ENCODE results near the gene KRT23.
"Not testable (repeated sequence)": the region's sequence is repeated elsewhere in the genome, so short reads cannot be mapped to it uniquely, and the experiment has no call there.

The KRT23 gene

DNA sequence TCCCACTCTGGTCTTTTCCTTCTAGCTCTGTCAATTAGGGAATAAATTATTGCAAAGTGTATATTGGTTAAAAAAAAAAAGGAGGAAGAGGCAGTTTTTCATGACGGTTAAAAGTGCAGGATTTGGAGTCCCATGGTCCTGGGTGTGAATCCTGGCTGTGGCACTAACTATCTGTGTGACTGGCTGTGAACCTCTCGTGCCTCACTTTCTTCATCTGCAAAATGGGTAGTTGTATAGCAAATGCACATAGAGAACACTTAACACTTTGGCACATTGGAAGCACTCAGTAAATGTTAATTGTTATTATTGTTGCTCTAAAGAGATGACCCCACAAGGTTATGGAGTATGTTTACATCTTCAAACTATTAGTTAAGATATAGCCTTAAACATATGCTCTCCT lies 10.5 kb upstream of the KRT23 start:
- no peak for DNase-seq

DNA sequence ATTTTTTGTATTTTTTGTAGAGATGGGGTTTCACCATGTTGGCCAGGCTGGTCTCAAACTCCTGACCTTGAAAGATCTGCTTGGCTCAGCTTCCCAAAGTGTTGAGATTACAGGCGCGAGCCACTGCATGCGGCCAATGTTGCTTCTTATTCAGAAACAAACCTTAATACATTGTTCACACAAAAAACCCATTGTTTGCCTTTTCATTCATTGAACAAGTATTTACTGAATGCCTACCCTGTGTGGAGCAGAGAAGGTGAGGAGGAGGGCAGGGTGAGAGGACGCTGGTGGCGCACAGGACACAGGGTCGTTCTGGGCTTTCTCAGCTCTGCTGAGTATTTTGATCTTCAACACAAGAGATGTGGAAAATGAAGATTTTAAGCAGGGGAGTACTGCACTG lies 8.0 kb upstream of the KRT23 start:
- no peak for DNase-seq

DNA sequence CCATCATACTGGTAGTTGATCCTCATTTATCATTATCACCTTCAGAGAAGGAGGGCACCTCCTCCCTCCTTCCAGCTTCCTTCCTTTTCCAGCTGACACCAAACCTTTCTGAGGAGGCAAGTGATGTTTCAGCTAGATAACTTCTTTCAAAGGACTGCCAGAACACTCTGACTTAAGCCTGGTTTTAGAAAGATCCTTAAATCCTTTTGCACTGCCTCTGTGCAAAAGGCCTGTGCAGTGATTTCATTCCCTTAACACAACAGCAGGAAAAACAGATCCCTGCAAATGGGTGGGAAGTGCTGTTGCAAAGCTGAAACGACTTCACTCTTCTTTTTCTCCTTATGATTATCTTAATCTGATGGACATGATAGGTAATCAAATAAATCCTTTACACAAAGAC lies 7.1 kb upstream of the KRT23 start:
- no peak for DNase-seq

DNA sequence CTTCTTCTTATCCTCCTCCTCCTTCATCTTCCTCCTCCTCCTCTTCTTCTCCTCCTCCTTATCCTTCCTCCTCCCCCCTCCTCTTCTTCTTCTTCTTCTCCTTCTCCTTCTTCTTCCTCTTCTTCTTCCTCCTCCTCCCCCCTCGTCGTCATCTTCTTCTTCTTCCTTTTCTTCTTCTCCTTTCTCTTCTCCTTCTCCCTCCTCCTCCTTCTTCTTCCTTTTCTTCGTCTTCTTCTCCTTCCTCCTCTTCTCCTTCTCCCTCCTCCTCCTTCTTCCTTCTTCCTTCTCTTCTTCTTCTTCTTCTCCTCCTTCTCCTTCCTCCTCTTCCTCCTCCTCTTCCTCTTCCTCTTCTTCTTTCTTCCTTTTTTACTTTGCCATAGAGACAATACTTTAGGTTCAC lies 5.1 kb upstream of the KRT23 start:
- no peak for DNase-seq

DNA sequence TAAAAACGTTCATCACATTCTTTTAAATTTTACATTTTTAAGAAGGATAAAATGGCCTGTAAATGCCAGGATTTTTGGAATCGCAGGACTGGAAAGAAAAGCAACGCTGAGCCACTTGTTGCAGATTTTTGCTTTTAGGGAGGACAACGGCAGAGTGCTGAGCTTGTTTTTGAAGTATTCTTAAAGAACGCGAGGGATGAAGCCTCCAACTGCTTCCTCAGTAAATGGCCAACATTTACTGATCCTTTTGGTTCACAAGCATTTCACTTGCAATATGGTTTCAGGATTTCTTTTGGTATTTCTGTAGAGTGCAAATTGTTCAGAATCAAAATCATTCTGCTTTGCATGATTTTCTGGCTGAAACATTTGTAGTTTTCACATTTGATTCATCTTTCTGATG lies 2.8 kb upstream of the KRT23 start:
- no peak for DNase-seq

DNA sequence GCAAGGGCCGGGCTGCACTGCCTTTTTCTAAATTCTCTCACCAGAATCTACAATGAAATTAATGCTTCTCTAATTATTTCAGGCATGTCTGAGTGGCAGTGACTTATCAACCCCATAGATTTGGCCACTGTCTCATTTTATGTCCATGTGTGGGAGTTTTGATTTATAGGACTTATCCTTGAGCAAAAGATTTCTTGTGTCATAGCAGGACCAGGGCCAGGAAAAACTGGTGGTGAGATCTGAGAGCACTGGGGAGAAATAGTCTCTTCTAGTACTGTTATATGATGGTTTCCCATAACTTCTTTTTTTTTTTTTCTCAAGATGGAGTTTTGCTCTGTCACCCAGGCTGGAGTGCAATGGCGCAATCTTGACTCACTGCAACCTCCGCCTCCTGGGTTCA lies 1.5 kb upstream of the KRT23 start:
- no peak for DNase-seq

DNA sequence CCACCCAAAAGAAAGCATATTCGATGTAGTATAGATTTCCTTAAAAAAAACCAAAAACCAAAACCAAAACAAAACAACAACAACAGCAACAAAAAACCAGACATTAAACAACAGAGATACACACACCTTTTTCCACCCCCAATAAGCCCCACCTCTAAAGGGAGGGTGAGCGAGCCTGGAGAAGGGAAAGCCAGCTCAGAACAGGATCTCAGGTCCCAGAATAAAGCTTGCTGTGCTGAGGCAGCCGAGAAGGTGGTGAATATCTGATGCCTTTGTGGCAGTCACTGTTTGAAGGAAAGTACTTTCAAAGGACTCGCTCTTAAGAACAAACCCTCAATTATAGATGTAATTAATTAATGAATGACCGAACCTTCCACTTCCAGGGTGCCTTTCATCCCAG lies 470 bp downstream of the KRT23 start:
- no peak for DNase-seq

DNA sequence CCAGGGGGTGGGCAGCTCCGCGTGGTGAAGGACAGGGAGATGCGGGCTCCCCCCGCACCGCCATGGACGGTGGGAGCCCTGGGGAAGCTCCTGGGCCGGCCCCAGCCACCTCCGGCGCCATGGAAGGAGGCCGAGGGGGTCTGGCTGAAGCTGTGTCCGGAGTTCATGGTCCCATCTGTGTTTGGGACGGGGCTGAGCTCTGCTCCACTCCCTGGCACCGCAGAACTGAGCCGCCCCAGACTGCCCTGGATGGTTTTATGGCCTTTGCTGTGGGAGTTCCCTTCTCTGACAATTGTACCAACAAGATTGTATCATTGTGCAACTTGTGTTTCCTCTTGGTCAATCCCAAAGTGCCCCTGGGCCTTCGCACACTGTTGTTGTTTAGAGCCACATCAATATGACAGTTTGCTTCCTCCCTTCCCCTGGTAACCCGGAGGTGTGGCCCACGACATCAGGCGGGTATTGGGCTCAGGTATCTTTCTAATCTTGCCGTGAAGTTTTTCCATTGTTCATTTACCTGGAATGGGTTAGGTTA lies 942 bp downstream of the KRT23 start:
- DNase-seq: no peak

DNA sequence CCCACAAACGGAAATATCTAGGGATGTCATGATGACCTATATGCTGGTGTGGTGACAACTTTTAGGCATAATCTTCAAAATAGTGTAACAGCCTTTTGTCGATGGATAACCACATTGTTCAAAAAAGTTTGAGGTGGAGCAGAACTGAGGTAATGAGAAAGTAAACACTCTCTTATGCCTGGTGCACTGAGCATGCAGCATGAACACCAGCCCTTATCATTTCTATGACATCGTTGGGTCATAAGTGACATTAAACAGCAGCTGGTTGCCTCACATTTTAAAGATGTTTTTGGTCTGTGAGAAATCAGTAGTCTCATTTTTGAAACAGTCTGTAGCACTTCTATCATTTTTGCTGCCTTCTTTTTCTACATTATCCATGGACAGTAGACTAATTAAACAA lies 1.8 kb downstream of the KRT23 start:
- no peak for DNase-seq

DNA sequence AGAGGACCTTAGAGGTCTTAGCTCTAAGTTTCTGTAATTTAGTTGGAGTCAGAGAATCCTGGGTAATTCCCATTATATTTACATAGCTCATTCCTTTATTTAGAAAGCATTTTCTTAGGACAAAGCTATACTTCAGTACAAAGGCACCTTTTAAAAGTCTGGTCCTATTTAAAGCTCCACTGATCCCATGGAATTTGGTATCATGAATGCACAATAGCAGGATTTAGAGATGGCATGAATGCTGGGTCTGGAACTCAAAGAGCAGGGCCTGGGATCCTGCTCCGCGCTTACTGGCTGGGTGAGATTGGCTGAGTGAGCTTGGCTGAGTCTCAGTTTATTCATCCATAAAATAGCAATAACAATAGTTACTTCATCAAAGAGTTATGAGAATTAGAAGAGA lies 4.8 kb downstream of the KRT23 start:
- no peak for DNase-seq

DNA sequence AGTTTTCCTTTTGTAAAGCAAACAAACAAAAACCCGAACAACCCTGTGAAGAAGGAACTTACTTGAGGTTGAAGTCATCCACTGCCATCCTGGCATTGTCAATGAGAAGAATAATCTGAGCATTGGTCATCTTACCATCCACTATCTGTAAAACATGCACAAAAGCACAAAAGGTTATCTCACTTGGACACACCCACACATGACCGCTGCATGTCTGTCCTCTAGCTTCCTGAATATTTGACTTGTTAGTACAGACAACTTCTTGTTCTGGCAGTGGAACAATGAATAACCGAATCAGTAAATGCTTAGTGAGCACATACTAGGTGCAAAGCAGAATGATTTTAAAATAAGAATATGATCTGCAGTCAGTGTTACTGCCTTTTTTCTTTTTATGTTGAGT lies 6.1 kb downstream of the KRT23 start:
- DNase-seq: no peak

DNA sequence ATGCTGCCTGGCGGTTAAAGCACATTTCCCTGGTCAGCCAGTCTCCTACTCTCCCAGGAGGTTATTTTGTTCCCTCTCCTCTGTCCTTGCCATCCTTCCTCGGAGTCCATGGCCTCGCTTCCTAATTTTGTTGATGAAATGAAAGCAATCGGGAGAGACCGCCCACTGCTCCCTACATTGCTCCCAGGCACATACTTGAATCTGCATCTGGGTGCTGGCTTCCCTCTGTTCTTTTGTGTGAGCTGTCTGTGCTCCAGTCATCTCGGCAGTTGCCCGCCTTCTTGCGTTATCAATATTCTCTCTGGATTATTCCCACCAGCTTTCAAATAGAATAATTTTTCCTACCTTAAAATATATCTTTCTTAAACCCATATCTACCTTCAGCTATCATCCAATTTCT lies 11.1 kb downstream of the KRT23 start:
- no peak for DNase-seq

DNA sequence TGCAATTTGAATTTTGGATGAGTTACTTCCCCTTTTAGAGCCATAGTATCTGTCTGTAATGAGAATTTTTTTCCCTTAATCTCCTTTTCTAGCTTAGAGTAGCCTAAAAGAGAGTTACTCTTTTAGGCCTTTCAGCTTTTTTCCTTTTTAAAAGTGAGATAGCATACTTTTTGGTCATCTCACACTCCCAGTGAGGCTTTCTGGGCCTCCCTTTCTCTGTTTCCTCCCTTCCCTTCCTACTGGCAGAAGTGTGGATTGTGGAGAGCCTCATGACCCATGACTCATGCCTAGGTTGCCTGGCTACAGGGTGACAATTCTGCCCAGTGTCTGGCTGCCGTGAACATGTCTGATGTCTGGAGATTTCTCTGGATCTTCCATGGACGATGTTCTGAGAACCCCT lies 15.2 kb downstream of the KRT23 start:
- no peak for DNase-seq

DNA sequence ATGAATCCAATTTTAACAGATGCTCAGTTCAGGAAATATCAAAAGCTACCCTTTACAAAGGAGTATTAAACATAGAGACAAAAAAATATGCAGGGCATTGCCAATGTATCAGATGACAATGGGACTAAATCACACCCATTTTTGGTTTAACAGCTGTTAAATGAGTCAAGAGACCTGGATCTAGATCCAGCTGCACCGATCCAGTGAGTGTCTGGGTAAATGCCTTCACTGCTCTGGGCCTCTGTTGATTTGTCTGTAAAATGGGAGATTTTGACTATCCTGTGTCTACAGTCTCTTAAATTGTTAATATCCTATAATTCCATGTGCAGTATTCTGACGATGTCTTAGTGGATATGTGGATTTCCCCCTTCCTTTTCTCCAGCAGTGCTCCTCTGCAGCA lies 16.4 kb downstream of the KRT23 start:
- no peak for DNase-seq

DNA sequence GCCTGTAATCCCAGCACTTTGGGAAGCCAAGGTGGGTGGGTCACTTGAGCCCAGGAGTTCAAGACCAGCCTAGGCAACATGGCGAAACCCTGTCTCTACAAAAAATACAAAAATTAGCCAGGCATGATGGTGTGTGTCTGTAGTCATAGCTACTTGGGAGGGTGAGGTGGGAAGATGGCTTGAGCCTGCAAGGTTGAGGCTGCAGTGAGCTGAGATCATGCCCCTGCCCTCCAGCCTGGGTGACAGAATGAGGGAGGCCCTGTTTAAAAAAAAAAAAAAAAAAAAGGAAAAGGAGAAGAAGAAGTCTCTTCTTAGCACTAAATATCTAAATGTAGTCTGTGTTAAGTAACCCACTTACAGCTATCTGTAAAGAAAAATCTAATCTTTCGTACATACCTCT lies 20.3 kb downstream of the KRT23 start:
- not testable (repeated sequence) for DNase-seq

DNA sequence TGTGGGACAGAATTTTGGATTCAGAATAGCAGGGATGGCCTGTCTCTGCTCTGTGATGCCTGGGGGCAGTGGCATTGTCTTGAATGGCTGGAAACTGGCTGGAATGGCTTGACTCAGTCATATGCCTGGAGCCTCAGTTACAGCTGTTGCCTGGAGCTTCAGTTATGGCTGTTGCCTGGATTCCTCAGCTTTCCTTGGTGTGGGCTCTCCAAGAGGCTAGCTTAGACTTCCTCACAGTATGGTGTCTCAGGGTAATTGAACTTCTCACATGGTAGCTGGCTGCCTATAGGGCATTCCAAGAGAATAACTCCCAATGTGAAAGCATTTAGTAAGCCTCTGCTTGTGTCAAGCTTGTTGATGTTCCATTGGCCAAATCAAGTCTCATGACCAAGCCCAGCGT lies 21.1 kb downstream of the KRT23 start:
- no peak for DNase-seq

DNA sequence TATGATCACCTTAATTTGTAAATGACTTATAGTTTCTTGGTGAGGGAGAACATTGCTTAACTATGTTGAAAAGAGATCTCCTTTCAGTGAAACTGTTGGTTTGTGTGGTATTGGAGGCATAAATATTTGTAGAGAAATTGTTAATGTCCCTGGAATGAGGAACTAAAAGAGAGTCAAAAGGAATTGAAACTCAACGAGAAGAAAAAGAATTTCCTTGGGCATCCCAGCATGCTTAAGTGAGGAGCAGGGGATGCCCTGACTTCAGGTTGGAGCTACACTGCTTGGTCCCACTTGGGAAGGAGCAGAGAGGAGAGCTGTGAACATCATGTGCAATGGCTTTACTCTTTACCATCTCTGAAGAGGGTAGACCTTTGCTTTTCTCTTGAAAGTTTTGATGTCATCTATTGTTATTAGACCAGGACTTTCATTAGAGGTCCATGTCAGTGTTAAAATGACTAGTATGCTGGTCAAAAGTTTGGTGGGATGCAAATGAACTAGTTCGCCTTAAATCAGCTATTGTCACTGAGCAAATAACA lies 21.7 kb downstream of the KRT23 start:
- no peak for DNase-seq

DNA sequence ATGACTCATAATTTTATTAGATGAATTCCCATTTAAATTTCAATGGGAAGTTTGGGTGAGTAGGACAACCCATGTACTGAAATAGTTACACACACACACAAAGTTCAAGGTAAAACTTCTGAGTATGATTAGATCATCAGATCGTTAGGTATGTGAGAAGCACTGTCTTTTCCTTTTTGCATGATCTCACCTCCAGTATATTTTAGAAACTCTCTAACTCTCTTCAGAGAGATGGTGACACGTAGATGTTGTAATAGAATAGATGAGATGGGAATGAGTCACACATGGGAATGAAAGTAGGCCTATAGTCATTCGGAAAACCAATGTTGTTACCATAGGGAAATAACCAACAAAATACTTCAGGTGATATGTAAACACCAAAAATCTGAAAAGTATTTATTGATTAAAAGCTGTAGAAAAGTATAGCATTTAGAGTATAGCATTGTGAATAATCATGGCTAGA lies 22.2 kb downstream of the KRT23 start:
- no peak for DNase-seq

DNA sequence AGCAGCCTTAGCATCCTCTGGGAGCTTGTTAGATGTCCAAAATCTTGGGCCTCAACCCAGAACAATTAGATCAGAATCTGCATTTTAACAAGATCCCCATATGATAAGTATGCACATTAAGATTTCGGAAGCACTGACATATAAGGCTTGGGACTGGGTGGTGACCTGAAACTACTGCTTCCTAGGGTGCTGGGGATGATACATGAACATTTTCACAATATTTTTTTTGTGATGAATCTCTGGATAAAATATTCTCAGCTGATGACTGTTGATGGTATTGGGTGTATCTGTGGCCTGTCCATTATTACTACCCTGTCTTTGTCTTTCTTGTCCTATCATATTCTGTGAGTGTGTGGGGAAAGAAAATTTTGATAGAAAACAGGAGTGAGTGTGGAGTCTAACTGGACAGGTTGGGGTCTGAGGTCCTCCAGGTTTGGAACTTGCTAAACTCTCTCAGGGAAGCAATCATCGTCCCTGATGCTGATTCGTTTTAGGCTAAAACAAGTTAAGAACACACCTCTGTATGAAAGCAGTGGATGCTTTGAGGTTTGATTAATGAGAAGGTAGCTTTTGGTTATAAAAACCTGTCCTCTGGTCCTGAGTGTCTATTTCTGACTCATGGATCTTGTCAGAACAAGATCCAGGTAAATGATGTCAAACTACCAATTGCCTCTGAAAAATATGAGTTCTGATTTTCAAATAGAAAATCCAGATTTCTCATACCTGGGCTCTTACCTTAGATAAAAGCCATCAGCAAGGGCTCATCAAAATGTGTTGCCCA lies 23.2 kb downstream of the KRT23 start:
- DNase-seq: no peak

DNA sequence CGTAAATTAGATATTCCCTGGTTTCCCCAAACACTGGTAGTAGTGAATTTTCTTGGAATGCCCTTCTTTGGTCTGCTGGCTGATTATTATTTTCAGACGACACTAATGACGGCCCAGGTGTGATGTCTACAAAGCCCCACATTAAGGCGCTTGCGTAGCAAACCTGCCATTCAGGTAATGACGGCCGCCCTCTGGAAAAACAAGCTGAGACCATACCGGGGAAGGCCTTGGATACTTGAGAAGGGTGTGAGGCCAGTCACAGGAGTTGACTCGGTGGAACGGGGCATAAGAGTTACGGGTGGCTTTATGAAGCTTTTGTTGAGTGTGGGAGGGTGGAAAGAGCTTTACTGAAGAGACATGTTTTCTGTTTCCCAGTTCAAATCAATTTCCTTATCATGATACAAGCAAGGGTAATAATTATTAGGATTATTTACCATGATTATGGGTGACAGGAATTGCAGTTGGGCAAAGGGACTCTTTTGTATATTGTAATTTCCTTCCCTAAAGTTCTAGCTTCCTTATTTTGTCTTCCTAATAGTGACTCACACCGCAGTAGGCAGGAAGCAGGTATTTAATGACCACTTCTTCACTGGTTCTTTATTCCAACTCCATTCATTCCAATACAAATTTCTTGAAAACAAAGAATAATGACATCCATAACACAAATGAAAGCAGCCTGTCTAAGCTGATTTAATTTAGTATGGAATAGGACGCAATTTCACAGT lies 24.8 kb downstream of the KRT23 start:
- no peak for DNase-seq

DNA sequence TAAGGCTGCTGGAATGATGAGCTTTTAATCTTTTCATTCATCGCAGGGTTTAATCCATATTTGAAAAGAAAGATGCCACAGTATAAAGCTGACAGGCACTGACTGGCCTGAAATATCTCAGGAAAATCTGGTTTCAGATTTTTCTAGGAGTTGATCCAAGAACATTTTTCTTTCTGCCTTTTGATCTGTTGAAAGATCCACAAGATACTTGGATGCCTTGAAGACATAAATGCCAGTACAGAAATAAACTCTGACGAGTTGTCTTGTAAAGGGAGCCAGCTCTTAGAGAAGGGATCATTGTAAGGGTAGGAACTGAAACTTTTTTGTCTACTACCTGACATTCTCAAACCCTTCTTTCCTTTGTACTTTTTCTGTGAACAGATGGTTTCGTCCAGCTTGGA lies 27.0 kb downstream of the KRT23 start:
- DNase-seq: no peak

DNA sequence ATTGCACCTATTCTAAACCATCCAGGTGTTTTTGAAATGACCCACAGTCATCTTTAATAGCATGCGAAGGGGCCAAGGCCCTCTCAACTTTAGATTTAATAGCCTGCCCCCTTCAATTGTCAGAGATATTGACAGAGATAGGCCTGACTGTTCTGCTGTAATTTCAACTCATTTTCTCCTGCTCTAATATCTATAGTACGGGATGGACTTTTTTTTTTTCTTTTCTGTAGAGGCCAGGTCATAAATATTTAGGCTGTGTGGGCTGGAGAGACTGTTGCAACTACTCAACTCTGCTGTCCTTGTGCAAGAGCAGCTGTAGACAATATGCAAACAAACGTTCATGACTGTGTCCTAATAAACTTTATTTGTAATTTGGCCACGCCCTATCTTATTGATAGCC lies 27.7 kb downstream of the KRT23 start:
- no peak for DNase-seq

DNA sequence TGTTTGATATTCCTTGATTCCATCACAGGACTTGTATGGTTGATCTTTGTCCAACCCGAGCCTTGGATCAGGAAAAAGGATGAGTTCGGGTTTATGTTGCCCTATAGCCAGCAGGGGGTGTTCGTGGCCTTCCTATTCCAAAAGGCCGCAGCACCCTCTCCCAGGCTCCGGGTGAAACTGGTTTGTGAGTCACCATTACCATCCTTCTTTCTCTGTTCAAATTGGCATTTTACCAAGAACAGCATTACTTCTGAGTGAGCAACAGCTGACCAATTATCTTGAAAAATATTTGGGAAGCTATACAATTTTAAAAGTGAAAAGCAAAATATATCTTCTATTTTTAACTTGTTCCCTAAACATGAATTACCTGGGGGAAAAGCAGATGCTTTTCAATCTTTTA lies 28.1 kb downstream of the KRT23 start:
- peak; percentile 39 for DNase-seq

DNA sequence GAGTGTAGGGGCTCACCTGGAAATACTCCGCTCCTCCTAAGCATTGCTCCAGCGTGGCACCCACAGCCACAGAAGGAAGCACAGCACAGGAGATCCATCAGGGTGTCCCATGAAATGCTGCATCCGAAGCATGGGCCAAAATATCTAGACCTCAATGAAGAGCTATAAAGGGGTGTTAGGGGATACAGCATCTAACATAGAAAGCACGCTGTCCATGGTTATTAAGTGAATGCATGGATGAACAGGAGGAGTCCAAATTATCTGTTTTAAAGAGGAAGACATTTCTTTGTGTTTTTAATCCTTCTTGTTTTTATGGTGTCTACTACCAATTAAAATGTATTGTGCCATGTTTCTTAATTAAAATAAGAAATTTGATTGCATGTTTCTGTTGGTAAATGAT lies 30.8 kb downstream of the KRT23 start:
- no peak for DNase-seq

Data from activated CD4-positive, CD25-positive, alpha-beta regulatory T cell treated with anti-CD3 and anti-CD28 coated beads, Interleukin-2, amount 50 U/mL, for 72 hours (primary cell).